ENCODE measurements around the gene PON3. TPM values are rescaled to one million over a fixed set of nuclear protein-coding genes. Genes with fewer than 3 reads are reported as not detected.

The PON3 gene
- total and polyA plus RNA-seq, 2 of the 13 experiments (the other 11 are each of a cell fraction or from before 2014, with no cell fraction given) = 23.6 to 37.8 TPM

- TF ChIP-seq CSRNP1 (CRISPR knock-in tag; IDR thresholded peaks at IDR 0.05) (no peak), THAP11 (CRISPR knock-in tag; IDR thresholded peaks at IDR 0.05) (0 out of 2 replicates have a peak, but pooled peaks have one; percentile 11), ZFAT (CRISPR knock-in tag; conservative IDR thresholded peaks at IDR 0.05) (no peak), ZSCAN20 (CRISPR knock-in tag; IDR thresholded peaks at IDR 0.05; ENCODE audit: borderline replicate concordance) (no peak), NR3C1 (CRISPR knock-in tag; IDR thresholded peaks at IDR 0.05) (no peak), ZMYM3 (CRISPR knock-in tag; IDR thresholded peaks at IDR 0.05) (no peak; the same call in 1 of the 2 replicates), SKI (IDR thresholded peaks at IDR 0.05; ENCODE audit: partially characterized antibody) (no peak), ESRRA (CRISPR knock-in tag; IDR thresholded peaks at IDR 0.05; ENCODE audit: low read depth) (no peak), ZBTB39 (CRISPR knock-in tag; IDR thresholded peaks at IDR 0.05) (no peak), ZNF562 (CRISPR knock-in tag; IDR thresholded peaks at IDR 0.05; ENCODE audit: borderline replicate concordance) (no peak), ZBED4 (CRISPR knock-in tag; IDR thresholded peaks at IDR 0.05; ENCODE audit: borderline replicate concordance) (no peak), SRSF9 (IDR thresholded peaks at IDR 0.05; ENCODE audit: borderline replicate concordance, insufficient read depth, low read depth, low read length, poor library complexity, severe bottlenecking) (no peak), RBAK (CRISPR knock-in tag; IDR thresholded peaks at IDR 0.05) (no peak), SETDB1 (CRISPR knock-in tag; IDR thresholded peaks at IDR 0.05; ENCODE audit: borderline replicate concordance) (no peak), GATAD1 (CRISPR knock-in tag; IDR thresholded peaks at IDR 0.05) (no peak)
- TF ChIP-seq, protein P1, sequence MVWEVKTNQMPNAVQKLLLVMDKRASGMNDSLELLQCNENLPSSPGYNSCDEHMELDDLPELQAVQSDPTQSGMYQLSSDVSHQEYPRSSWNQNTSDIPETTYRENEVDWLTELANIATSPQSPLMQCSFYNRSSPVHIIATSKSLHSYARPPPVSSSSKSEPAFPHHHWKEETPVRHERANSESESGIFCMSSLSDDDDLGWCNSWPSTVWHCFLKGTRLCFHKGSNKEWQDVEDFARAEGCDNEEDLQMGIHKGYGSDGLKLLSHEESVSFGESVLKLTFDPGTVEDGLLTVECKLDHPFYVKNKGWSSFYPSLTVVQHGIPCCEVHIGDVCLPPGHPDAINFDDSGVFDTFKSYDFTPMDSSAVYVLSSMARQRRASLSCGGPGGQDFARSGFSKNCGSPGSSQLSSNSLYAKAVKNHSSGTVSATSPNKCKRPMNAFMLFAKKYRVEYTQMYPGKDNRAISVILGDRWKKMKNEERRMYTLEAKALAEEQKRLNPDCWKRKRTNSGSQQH (CRISPR knock-in tag; IDR thresholded peaks at IDR 0.05; ENCODE audit: low read depth) = no peak
- TF ChIP-seq, protein P2, sequence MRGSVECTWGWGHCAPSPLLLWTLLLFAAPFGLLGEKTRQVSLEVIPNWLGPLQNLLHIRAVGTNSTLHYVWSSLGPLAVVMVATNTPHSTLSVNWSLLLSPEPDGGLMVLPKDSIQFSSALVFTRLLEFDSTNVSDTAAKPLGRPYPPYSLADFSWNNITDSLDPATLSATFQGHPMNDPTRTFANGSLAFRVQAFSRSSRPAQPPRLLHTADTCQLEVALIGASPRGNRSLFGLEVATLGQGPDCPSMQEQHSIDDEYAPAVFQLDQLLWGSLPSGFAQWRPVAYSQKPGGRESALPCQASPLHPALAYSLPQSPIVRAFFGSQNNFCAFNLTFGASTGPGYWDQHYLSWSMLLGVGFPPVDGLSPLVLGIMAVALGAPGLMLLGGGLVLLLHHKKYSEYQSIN (CRISPR knock-in tag; IDR thresholded peaks at IDR 0.05; ENCODE audit: borderline replicate concordance) = no peak
- TF ChIP-seq, protein P3, sequence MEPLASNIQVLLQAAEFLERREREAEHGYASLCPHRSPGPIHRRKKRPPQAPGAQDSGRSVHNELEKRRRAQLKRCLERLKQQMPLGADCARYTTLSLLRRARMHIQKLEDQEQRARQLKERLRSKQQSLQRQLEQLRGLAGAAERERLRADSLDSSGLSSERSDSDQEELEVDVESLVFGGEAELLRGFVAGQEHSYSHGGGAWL (CRISPR knock-in tag; IDR thresholded peaks at IDR 0.05) = no peak
Measured at GRCh38 chr7:95441042-95441823, 45.1 kb upstream of the PON3 start (continued).

All from HepG2 (cell line).